Measurements from ENCODE around the gene BDH1. TPM values are rescaled to one million over a fixed set of nuclear protein-coding genes. Genes with fewer than 3 reads are reported as not detected.

Gene BDH1
- polyA plus RNA-seq, 1 of the 3 experiments (the other 2 are of a cell fraction), result 19.8 TPM

GRCh38 chr3:197584733-197585132, 29.0 kb upstream of the BDH1 start:
- Histone ChIP-seq H3K79me2 (ENCODE audit: insufficient read depth) (no peaks in the 10 kb centered on the region), H4K20me1 (ENCODE audit: insufficient read depth) (no peaks in the 10 kb centered on the region), H3K36me3 (replicated peaks in 1 of 2; ENCODE audit: control insufficient read depth in 1 of 2, insufficient read depth in 2 of 2, low read length in 1 of 2) (no peaks in the 10 kb centered on the region), H3F3A (replicated peaks; ENCODE audit: insufficient read depth) (no peaks in the 10 kb centered on the region), H3K9me2 (no peaks in the 10 kb centered on the region), H3K9ac (no peak overlapping the region), H3K27me3 (ENCODE audit: insufficient read depth) (no peaks in the 10 kb centered on the region), H3K4me1 (ENCODE audit: control insufficient read depth in 1 of 2, insufficient read depth in 2 of 2, low read depth in 1 of 2, low read length in 1 of 2) (no peaks in the 10 kb centered on the region), H3K4me2 (no peak overlapping the region), H2AFZ (ENCODE audit: low read depth) (no peak overlapping the region), H3K9me3 (no peaks in the 10 kb centered on the region), H3K27ac (ENCODE audit: low read depth in 2 of 2, low read length in 1 of 2) (no peak overlapping the region), H3K4me3 (ENCODE audit: low read depth in 2 of 2, low read length in 1 of 2) (no peak overlapping the region)
- DNase-seq, result no peak
- ChIA-PET POLR2A (no interaction called here), CTCF (interaction anchor here (3.2 to 4.9 kb wide), 2 partner anchors 14 kb away, joined by 23 to 24 read pairs; no protein-coding TSS in a partner anchor)
- 88% methylated on average over 2 of the region's 5 CpGs for WGBS (ENCODE audit: low lambda C conversion rate)
- no peak for TF ChIP-seq NFIC (IDR thresholded peaks at IDR 0.05; ENCODE audit: borderline replicate concordance)
- no peak for TF ChIP-seq RFX5 (IDR thresholded peaks at IDR 0.05; ENCODE audit: low read length)
- TF ChIP-seq GABPA (IDR thresholded peaks at IDR 0.05; ENCODE audit: low read depth), result no peak

GRCh38 chr3:197583371-197583770, 27.6 kb upstream of the BDH1 start:
- Histone ChIP-seq H3K4me1 (ENCODE audit: control insufficient read depth in 1 of 2, insufficient read depth in 2 of 2, low read depth in 1 of 2, low read length in 1 of 2) (no peaks in the 10 kb centered on the region), H3K4me3 (ENCODE audit: low read depth in 2 of 2, low read length in 1 of 2) (no peak overlapping the region), H3K9ac (no peak overlapping the region), H4K20me1 (ENCODE audit: insufficient read depth) (no peaks in the 10 kb centered on the region), H3K4me2 (no peak overlapping the region), H3K27me3 (ENCODE audit: insufficient read depth) (no peaks in the 10 kb centered on the region), H3K9me2 (no peaks in the 10 kb centered on the region), H3K36me3 (replicated peaks in 1 of 2; ENCODE audit: control insufficient read depth in 1 of 2, insufficient read depth in 2 of 2, low read length in 1 of 2) (no peaks in the 10 kb centered on the region), H3F3A (replicated peaks; ENCODE audit: insufficient read depth) (no peaks in the 10 kb centered on the region), H3K9me3 (0 out of 2 replicates have a peak, but pooled peaks cover 4% of the 10 kb centered on the region), H3K27ac (ENCODE audit: low read depth in 2 of 2, low read length in 1 of 2) (no peak overlapping the region), H2AFZ (ENCODE audit: low read depth) (no peak overlapping the region), H3K79me2 (ENCODE audit: insufficient read depth) (no peaks in the 10 kb centered on the region)
- WGBS (ENCODE audit: low lambda C conversion rate), result 65% methylated on average over 7 of the region's 7 CpGs
- ChIA-PET CTCF (interaction anchor here (1.1 to 4.9 kb wide), 2 partner anchors 9 to 16 kb away, joined by 4 to 23 read pairs; no protein-coding TSS in a partner anchor), POLR2A (no interaction called here)
- no peak for TF ChIP-seq CTCF (IDR thresholded peaks at IDR 0.05)
- TF ChIP-seq RXRA (IDR thresholded peaks at IDR 0.05; ENCODE audit: borderline replicate concordance, low read depth), result no peak
- TF ChIP-seq IRF3 (IDR thresholded peaks at IDR 0.05; ENCODE audit: low read depth, low read length), result no peak
- no peak for TF ChIP-seq EP300 (IDR thresholded peaks at IDR 0.05; ENCODE audit: borderline replicate concordance in 1 of 2, low read depth in 1 of 2, low read length in 1 of 2)
- no peak for DNase-seq

- Histone ChIP-seq H3K79me2 (ENCODE audit: insufficient read depth) (no peaks in the 10 kb centered on the region), H3K9ac (no peak overlapping the region), H3K27ac (ENCODE audit: low read depth in 2 of 2, low read length in 1 of 2) (no peak overlapping the region), H3K36me3 (replicated peaks in 1 of 2; ENCODE audit: control insufficient read depth in 1 of 2, insufficient read depth in 2 of 2, low read length in 1 of 2) (no peaks in the 10 kb centered on the region), H3K27me3 (ENCODE audit: insufficient read depth) (no peaks in the 10 kb centered on the region; the same call in 1 of the 2 replicates), H3K4me3 (ENCODE audit: low read depth in 2 of 2, low read length in 1 of 2) (no peak overlapping the region), H3K4me1 (ENCODE audit: control insufficient read depth in 1 of 2, insufficient read depth in 2 of 2, low read depth in 1 of 2, low read length in 1 of 2) (no peaks in the 10 kb centered on the region), H3F3A (replicated peaks; ENCODE audit: insufficient read depth) (no peaks in the 10 kb centered on the region), H4K20me1 (ENCODE audit: insufficient read depth) (no peaks in the 10 kb centered on the region), H3K4me2 (no peak overlapping the region), H2AFZ (ENCODE audit: low read depth) (no peak overlapping the region), H3K9me2 (no peaks in the 10 kb centered on the region), H3K9me3 (0 out of 2 replicates have a peak, but pooled peaks cover 4% of the 10 kb centered on the region)
- DNase-seq, result no peak
- ChIA-PET POLR2A (no interaction called here), CTCF (interaction anchor here (0.8 to 4.9 kb wide), 2 partner anchors 14 to 19 kb away, joined by 3 to 23 read pairs; no protein-coding TSS in a partner anchor)
- 63% methylated on average over 9 of the region's 9 CpGs for WGBS (ENCODE audit: low lambda C conversion rate)
- TF ChIP-seq JUND (IDR thresholded peaks at IDR 0.05) (no peak), CTCF (IDR thresholded peaks at IDR 0.05) (no peak), MXI1 (IDR thresholded peaks at IDR 0.05; ENCODE audit: low read depth, low read length) (no peak), TEAD4 (IDR thresholded peaks at IDR 0.05; ENCODE audit: borderline replicate concordance, insufficient read depth) (no peak), MEF2A (IDR thresholded peaks at IDR 0.05; ENCODE audit: borderline replicate concordance, low read depth) (no peak), FOXJ3 (CRISPR knock-in tag; IDR thresholded peaks at IDR 0.05) (no peak), GATA2 (CRISPR knock-in tag; IDR thresholded peaks at IDR 0.05) (no peak), NFIC (IDR thresholded peaks at IDR 0.05; ENCODE audit: borderline replicate concordance) (no peak), GABPA (IDR thresholded peaks at IDR 0.05; ENCODE audit: low read depth) (no peak), FOXM1 (IDR thresholded peaks at IDR 0.05; ENCODE audit: low read depth) (no peak), SIN3A (IDR thresholded peaks at IDR 0.05; ENCODE audit: borderline replicate concordance, low read depth, low read length) (no peak), RAD21 (IDR thresholded peaks at IDR 0.05; ENCODE audit: low read length) (no peak)
Observed at GRCh38 chr3:197580253-197580691, 24.5 kb upstream of the BDH1 start.

Measured in SK-N-SH (cell line).